Gastroesophageal sphincter (tissue), 4 donors: ENCODE data around the gene DDAH2. TPM values are rescaled to one million over a fixed set of nuclear protein-coding genes. Genes with fewer than 3 reads are reported as not detected.

Source experiments
- ATAC-seq: fragments of 150-250 bp; one replicate; pipeline ENCODE4 v1.9.1; 2016; ENCODE audit warnings: mild to moderate bottlenecking, moderate library complexity
- H3K27ac ChIP-seq, 4 donors: fragments of 200-600 bp; sonication (generic) in 3 of 4; 1 replicate in 3 of 4; 2 replicates in 1 of 4; pipeline ENCODE4 v1.5.1; 2016 to 2019
- H3K27me3 ChIP-seq: fragments of 200-600 bp; sonication (generic); one replicate; pipeline ENCODE4 v1.5.1; 2019
- H3K36me3 ChIP-seq, 2 donors: fragments of 200-600 bp; sonication (generic); one replicate each; pipeline ENCODE4 v1.5.1; 2019; ENCODE audit warnings: control low read depth in 1 of 2
- H3K4me1 ChIP-seq, 3 donors: fragments of 200-600 bp; sonication (generic); 1 replicate in 2 of 3; 2 replicates in 1 of 3; pipeline ENCODE4 v1.5.1; 2016 to 2019; ENCODE audit warnings: control low read depth in 2 of 3
- H3K4me3 ChIP-seq, 2 donors: fragments of 200-600 bp; sonication (generic); one replicate each; pipeline ENCODE4 v1.5.1; 2019; ENCODE audit warnings: mild to moderate bottlenecking in 1 of 2, moderate library complexity in 1 of 2
- H3K9me3 ChIP-seq, 3 donors: fragments of 200-600 bp; sonication (generic); one replicate each; pipeline ENCODE4 v1.5.1; 2017 to 2019; ENCODE audit warnings: control low read depth in 2 of 3
- CTCF ChIP-seq, 4 experiments: fragments of 200-600 bp in 2 of 4; fragments of 450-650 bp in 2 of 4; sonication (generic) in 1 of 4; IDR thresholded peaks; one replicate each; pipeline ENCODE4 v1.5.1; 2017 to 2019; ENCODE audit warnings: antibody characterized with exemption in 4 of 4, mild to moderate bottlenecking in 2 of 4, moderate library complexity in 2 of 4
- EP300 ChIP-seq: sonication (generic); formaldehyde crosslinking; IDR thresholded peaks from one replicate; pipeline ENCODE4 v1.6.1; 2017; ENCODE audit warnings: antibody characterized with exemption, mild to moderate bottlenecking
- POLR2A ChIP-seq, 2 donors: fragments of 450-650 bp; IDR thresholded peaks; one replicate each; pipeline ENCODE4 v1.6.1; 2017; ENCODE audit warnings: antibody characterized with exemption in 2 of 2, mild to moderate bottlenecking in 2 of 2, moderate library complexity in 1 of 2
- POLR2AphosphoS5 ChIP-seq: sonication (generic); formaldehyde crosslinking; IDR thresholded peaks from one replicate; pipeline ENCODE4 v1.6.1; 2017; ENCODE audit warnings: antibody characterized with exemption
- WGBS, 2 donors: methylation state at CpG; one replicate each; pipeline ENCODE4 v1.1.5; 2018; ENCODE audit warnings: low coverage in 1 of 2; 5-methylcytosine and 5-hydroxymethylcytosine counted together
- total RNA-seq, 4 donors: library from RNA; depleted of rRNA; stranded (reverse); fragments of >200 nt; gene quantifications; one replicate each; pipeline ENCODE4 v1.1.0, GENCODE V29; 2016

Gene DDAH2
- total RNA-seq, 4 donors from 2014 or later = 75.6 to 127 (median 99.0) TPM

GRCh38 chr6:31765910-31766794 lies 37.1 kb upstream of the DDAH2 start:
- H3K4me3 ChIP-seq = peak overlapping the region in 1 of 2 donors; percentile 32
- TF ChIP-seq CTCF (IDR thresholded peaks at IDR 0.05) (no peak), EP300 (no peak), POLR2AphosphoS5 (no peak), POLR2A (IDR thresholded peaks at IDR 0.05) (no peak)

GRCh38 chr6:31765559-31765909 lies 36.4 kb upstream of the DDAH2 start:
- TF ChIP-seq CTCF (IDR thresholded peaks at IDR 0.05) (no peak), POLR2A (IDR thresholded peaks at IDR 0.05) (no peak), POLR2AphosphoS5 (no peak), EP300 (no peak)
- Histone ChIP-seq H3K9me3 (no peaks in the 10 kb centered on the region), H3K4me3 (no peak overlapping the region), H3K4me1 (peaks cover 0 to 19% (median 3%) of the 10 kb centered on the region in 3 donors), H3K27ac (no peak overlapping the region), H3K36me3 (peaks cover 0 to 15% of the 10 kb centered on the region in 2 donors), H3K27me3 (no peaks in the 10 kb centered on the region)
- 80% methylated on average over 1 of the region's 9 CpGs; no CpG with 5 or more reads in 1 of the 2 donors for WGBS, 2 donors
- ATAC-seq = no peak

More at GRCh38 chr6:31765910-31766794, 37.1 kb upstream of the DDAH2 start:
- peak; percentile 58 for ATAC-seq
- no peaks in the 10 kb centered on the region for H3K27me3 ChIP-seq
- H3K27ac ChIP-seq = no peak overlapping the region
- H3K9me3 ChIP-seq = no peaks in the 10 kb centered on the region
- H3K36me3 ChIP-seq = peaks cover 0 to 12% of the 10 kb centered on the region in 2 donors
- 4 to 53% methylated on average over 8 to 14 of the region's 42 CpGs for WGBS, 2 donors
- peaks cover 0 to 19% (median 3%) of the 10 kb centered on the region in 3 donors for H3K4me1 ChIP-seq

GRCh38 chr6:31764198-31764597 lies 35.1 kb upstream of the DDAH2 start:
- H3K4me3 ChIP-seq = no peak overlapping the region
- WGBS, 2 donors = 52 to 70% methylated on average over 1 to 4 of the region's 4 CpGs
- ATAC-seq = no peak
- H3K4me1 ChIP-seq = peaks cover 0 to 19% (median 3%) of the 10 kb centered on the region in 3 donors
- peaks cover 0 to 25% of the 10 kb centered on the region in 2 donors for H3K36me3 ChIP-seq
- no peaks in the 10 kb centered on the region for H3K9me3 ChIP-seq
- H3K27ac ChIP-seq = no peak overlapping the region
- no peak for TF ChIP-seq CTCF (IDR thresholded peaks at IDR 0.05)
- no peak for TF ChIP-seq POLR2AphosphoS5
- TF ChIP-seq EP300 = no peak
- TF ChIP-seq POLR2A (IDR thresholded peaks at IDR 0.05) = no peak
- no peaks in the 10 kb centered on the region for H3K27me3 ChIP-seq

GRCh38 chr6:31763619-31763940 lies 34.5 kb upstream of the DDAH2 start:
- no peak for TF ChIP-seq POLR2AphosphoS5
- no peak for TF ChIP-seq CTCF (IDR thresholded peaks at IDR 0.05)
- no peak for TF ChIP-seq POLR2A (IDR thresholded peaks at IDR 0.05)
- no peak for TF ChIP-seq EP300
- Histone ChIP-seq H3K4me1 (peaks cover 0 to 19% (median 3%) of the 10 kb centered on the region in 3 donors), H3K4me3 (no peak overlapping the region), H3K27ac (no peak overlapping the region), H3K36me3 (peaks cover 0 to 25% of the 10 kb centered on the region in 2 donors), H3K9me3 (no peaks in the 10 kb centered on the region), H3K27me3 (no peaks in the 10 kb centered on the region)
- 22 to 33% methylated on average over 1 of the region's 1 CpG for WGBS, 2 donors
- peak; percentile 31 for ATAC-seq
